Liver (tissue), 9 donors: Measurements from ENCODE around the gene SCUBE3. TPM values are rescaled to one million over a fixed set of nuclear protein-coding genes. Genes with fewer than 3 reads are reported as not detected.

Experiments
- DNase-seq: peaks from one replicate; pipeline ENCODE4 v3.0.0-alpha.2; 2017; ENCODE audit warnings: low spot score
- H3K27ac ChIP-seq, 2 donors: one replicate each; pipeline ENCODE4 v1.7.0; 2013; ENCODE audit warnings: inconsistent platforms in 2 of 2, low read length in 2 of 2, control low read depth in 1 of 2, low read depth in 1 of 2, mild to moderate bottlenecking in 1 of 2
- H3K27me3 ChIP-seq, 4 donors: one replicate each; pipeline versions ENCODE4 v1.6.1 to v1.7.0; 2013; ENCODE audit warnings: low read length in 3 of 4, inconsistent platforms in 1 of 4, mild to moderate bottlenecking in 1 of 4, moderate library complexity in 1 of 4; ENCODE audit not compliant: control insufficient read depth in 4 of 4, insufficient read depth in 4 of 4
- H3K36me3 ChIP-seq, 4 donors: one replicate each; pipeline versions ENCODE4 v1.6.1 to v1.7.0; 2013; ENCODE audit warnings: low read length in 3 of 4, mild to moderate bottlenecking in 3 of 4, low read depth in 1 of 4, moderate library complexity in 1 of 4; ENCODE audit not compliant: control insufficient read depth in 4 of 4, insufficient read depth in 3 of 4
- H3K4me1 ChIP-seq, 4 donors: one replicate each; pipeline versions ENCODE4 v1.6.1 to v1.7.0; 2013; ENCODE audit warnings: low read length in 3 of 4, mild to moderate bottlenecking in 3 of 4, moderate library complexity in 1 of 4; ENCODE audit not compliant: control insufficient read depth in 4 of 4, insufficient read depth in 4 of 4
- H3K4me3 ChIP-seq, 3 donors: one replicate each; pipeline versions ENCODE4 v1.6.1 to v1.7.0; 2013; ENCODE audit warnings: low read length in 3 of 3, control low read depth in 1 of 3, low read depth in 1 of 3, mild to moderate bottlenecking in 1 of 3
- H3K9ac ChIP-seq, 2 donors: one replicate each; pipeline ENCODE4 v1.7.0; 2013; ENCODE audit warnings: low read length in 2 of 2, mild to moderate bottlenecking in 2 of 2, moderate library complexity in 2 of 2, control low read depth in 1 of 2, low read depth in 1 of 2
- H3K9me3 ChIP-seq, 4 donors: one replicate each; pipeline versions ENCODE4 v1.6.1 to v1.7.0; 2013; ENCODE audit warnings: low read length in 3 of 4; ENCODE audit not compliant: control insufficient read depth in 4 of 4
- EGR1 ChIP-seq, 2 donors: IDR thresholded peaks; 2 replicates each; pipeline ENCODE4 v1.6.1; 2016 to 2018; ENCODE audit warnings: antibody characterized with exemption in 2 of 2, low read depth in 2 of 2
- FOXA1 ChIP-seq: IDR thresholded peaks from 2 replicates; pipeline ENCODE4 v1.6.1; 2016; ENCODE audit warnings: antibody characterized with exemption
- FOXA2 ChIP-seq: IDR thresholded peaks from 2 replicates; pipeline ENCODE4 v1.6.1; 2016; ENCODE audit warnings: antibody characterized with exemption
- GABPA ChIP-seq, 2 donors: IDR thresholded peaks in 1 of 2; conservative IDR thresholded peaks in 1 of 2; 2 replicates each; pipeline ENCODE4 v1.6.1; 2016; ENCODE audit warnings: antibody characterized with exemption in 2 of 2, mild to moderate bottlenecking in 1 of 2, moderate library complexity in 1 of 2
- HNF4A ChIP-seq, 2 donors: conservative IDR thresholded peaks; 2 replicates each; pipeline ENCODE4 v1.6.1; 2016; ENCODE audit warnings: antibody characterized with exemption in 2 of 2, mild to moderate bottlenecking in 2 of 2
- HNF4G ChIP-seq: IDR thresholded peaks from 2 replicates; pipeline ENCODE4 v1.6.1; 2016; ENCODE audit warnings: antibody characterized with exemption
- JUND ChIP-seq, 2 donors: IDR thresholded peaks; 2 replicates each; pipeline ENCODE4 v1.6.1; 2016; ENCODE audit warnings: antibody characterized with exemption in 2 of 2
- NR2F2 ChIP-seq: IDR thresholded peaks from 2 replicates; pipeline ENCODE4 v1.6.1; 2016; ENCODE audit warnings: antibody characterized with exemption
- RAD21 ChIP-seq, 2 donors: IDR thresholded peaks; 2 replicates each; pipeline ENCODE4 v1.6.1; 2016; ENCODE audit warnings: antibody characterized with exemption in 2 of 2, mild to moderate bottlenecking in 2 of 2
- RXRA ChIP-seq, 2 donors: IDR thresholded peaks; 2 replicates each; pipeline ENCODE4 v1.6.1; 2017 to 2018; ENCODE audit warnings: antibody characterized with exemption in 2 of 2, mild to moderate bottlenecking in 1 of 2
- SP1 ChIP-seq: IDR thresholded peaks from 2 replicates; pipeline ENCODE4 v1.6.1; 2018; ENCODE audit warnings: antibody characterized with exemption, mild to moderate bottlenecking
- TAF1 ChIP-seq: conservative IDR thresholded peaks from 2 replicates; pipeline ENCODE4 v1.6.1; 2016; ENCODE audit warnings: antibody characterized with exemption, mild to moderate bottlenecking
- YY1 ChIP-seq: IDR thresholded peaks from 2 replicates; pipeline ENCODE4 v1.6.1; 2016; ENCODE audit warnings: antibody characterized with exemption, mild to moderate bottlenecking
- ZBTB33 ChIP-seq: IDR thresholded peaks from 2 replicates; pipeline ENCODE4 v1.6.1; 2016; ENCODE audit warnings: antibody characterized with exemption
- WGBS: extraction: QIAGEN DNeasy Blood & Tissue Kit; methylation state at CpG from one replicate; pipeline ENCODE4 v1.1.7; 2013; 5-methylcytosine and 5-hydroxymethylcytosine counted together
- polyA plus RNA-seq, 2 donors: library from polyadenylated mRNA; stranded (reverse) in 1 of 2; unstranded in 1 of 2; fragments of 200-250 nt in 1 of 2; fragments of >200 nt in 1 of 2; fragmentation: Nextera tagmentation in 1 of 2; extraction: Ambion mirVana in 1 of 2; gene quantifications; one replicate each; pipeline versions ENCODE4 v1.2.1 to v1.2.3, GENCODE V29; 2013 to 2015
- total RNA-seq, 2 donors: library from RNA; depleted of rRNA; stranded (reverse); fragments of >200 nt; gene quantifications; one replicate each; pipeline ENCODE4 v1.2.3, GENCODE V29; 2014
- TF ChIP-seq, protein P1 (sequence below): fragments of 150-350 bp; IDR thresholded peaks from 2 replicates; pipeline ENCODE4 v1.5.1; 2017; ENCODE audit warnings: improper control_type of control experiment, low read depth, low read length; ENCODE audit not compliant: missing input control
- TF ChIP-seq, protein P2 (sequence below): IDR thresholded peaks from 2 replicates; pipeline ENCODE4 v1.6.1; 2016; ENCODE audit warnings: antibody characterized with exemption, mild to moderate bottlenecking
- TF ChIP-seq, protein P3 (sequence below): IDR thresholded peaks from 2 replicates; pipeline ENCODE4 v1.6.1; 2016; ENCODE audit warnings: antibody characterized with exemption
- TF ChIP-seq, protein P4 (sequence below): IDR thresholded peaks from 2 replicates; pipeline ENCODE4 v1.6.1; 2016; ENCODE audit warnings: antibody characterized with exemption
- donor health status: healthy.
- donor health status: healthy.
- donor health status: healthy.
- donor health status: healthy.
- donor health status: healthy.

The SCUBE3 gene
- total and polyA plus RNA-seq, 4 donors = 0.03 to 0.09 (median 0.07) TPM

- TF ChIP-seq EGR1 (IDR thresholded peaks at IDR 0.05; ENCODE audit: low read depth in 2 of 2) = no peak
Observed at GRCh38 chr6:35215665-35216411, 2.1 kb downstream of the SCUBE3 start (continued).

DNA sequence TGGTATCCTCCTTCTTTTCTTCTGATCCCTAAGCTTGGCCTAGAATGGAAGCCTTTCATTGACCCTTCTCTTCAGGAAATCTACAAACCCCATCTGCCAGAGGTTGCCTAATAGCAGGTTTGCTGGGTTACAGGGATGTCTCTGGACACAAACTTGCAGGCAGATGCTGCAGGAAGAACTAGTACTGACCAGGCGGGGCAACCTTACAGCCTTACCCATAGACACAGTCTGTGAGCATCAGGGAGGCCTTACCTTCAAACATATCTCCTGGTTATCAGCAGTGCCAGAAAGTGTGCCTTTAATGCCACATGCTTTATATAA lies 2.6 kb downstream of the SCUBE3 start:
- 97% methylated on average over 1 of the region's 1 CpG for WGBS
- Histone ChIP-seq H3K4me1 (peaks cover 9 to 17% (median 13%) of the 10 kb centered on the region in 4 donors), H3K27ac (no peak overlapping the region), H3K9ac (no peak overlapping the region), H3K9me3 (no peaks in the 10 kb centered on the region), H3K4me3 (no peak overlapping the region), H3K27me3 (peaks cover 0 to 5% (median 0%) of the 10 kb centered on the region in 4 donors), H3K36me3 (no peaks in the 10 kb centered on the region)
- TF ChIP-seq, protein P1, sequence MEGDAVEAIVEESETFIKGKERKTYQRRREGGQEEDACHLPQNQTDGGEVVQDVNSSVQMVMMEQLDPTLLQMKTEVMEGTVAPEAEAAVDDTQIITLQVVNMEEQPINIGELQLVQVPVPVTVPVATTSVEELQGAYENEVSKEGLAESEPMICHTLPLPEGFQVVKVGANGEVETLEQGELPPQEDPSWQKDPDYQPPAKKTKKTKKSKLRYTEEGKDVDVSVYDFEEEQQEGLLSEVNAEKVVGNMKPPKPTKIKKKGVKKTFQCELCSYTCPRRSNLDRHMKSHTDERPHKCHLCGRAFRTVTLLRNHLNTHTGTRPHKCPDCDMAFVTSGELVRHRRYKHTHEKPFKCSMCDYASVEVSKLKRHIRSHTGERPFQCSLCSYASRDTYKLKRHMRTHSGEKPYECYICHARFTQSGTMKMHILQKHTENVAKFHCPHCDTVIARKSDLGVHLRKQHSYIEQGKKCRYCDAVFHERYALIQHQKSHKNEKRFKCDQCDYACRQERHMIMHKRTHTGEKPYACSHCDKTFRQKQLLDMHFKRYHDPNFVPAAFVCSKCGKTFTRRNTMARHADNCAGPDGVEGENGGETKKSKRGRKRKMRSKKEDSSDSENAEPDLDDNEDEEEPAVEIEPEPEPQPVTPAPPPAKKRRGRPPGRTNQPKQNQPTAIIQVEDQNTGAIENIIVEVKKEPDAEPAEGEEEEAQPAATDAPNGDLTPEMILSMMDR = no peak
- TF ChIP-seq GABPA (IDR thresholded peaks at IDR 0.05 in 1 of 2, conservative IDR thresholded peaks at IDR 0.05 in 1 of 2) (no peak), RXRA (IDR thresholded peaks at IDR 0.05) (no peak)
- TF ChIP-seq, protein P2, sequence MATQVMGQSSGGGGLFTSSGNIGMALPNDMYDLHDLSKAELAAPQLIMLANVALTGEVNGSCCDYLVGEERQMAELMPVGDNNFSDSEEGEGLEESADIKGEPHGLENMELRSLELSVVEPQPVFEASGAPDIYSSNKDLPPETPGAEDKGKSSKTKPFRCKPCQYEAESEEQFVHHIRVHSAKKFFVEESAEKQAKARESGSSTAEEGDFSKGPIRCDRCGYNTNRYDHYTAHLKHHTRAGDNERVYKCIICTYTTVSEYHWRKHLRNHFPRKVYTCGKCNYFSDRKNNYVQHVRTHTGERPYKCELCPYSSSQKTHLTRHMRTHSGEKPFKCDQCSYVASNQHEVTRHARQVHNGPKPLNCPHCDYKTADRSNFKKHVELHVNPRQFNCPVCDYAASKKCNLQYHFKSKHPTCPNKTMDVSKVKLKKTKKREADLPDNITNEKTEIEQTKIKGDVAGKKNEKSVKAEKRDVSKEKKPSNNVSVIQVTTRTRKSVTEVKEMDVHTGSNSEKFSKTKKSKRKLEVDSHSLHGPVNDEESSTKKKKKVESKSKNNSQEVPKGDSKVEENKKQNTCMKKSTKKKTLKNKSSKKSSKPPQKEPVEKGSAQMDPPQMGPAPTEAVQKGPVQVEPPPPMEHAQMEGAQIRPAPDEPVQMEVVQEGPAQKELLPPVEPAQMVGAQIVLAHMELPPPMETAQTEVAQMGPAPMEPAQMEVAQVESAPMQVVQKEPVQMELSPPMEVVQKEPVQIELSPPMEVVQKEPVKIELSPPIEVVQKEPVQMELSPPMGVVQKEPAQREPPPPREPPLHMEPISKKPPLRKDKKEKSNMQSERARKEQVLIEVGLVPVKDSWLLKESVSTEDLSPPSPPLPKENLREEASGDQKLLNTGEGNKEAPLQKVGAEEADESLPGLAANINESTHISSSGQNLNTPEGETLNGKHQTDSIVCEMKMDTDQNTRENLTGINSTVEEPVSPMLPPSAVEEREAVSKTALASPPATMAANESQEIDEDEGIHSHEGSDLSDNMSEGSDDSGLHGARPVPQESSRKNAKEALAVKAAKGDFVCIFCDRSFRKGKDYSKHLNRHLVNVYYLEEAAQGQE = no peak
- DNase-seq = no peak

GRCh38 chr6:35216851-35217811 lies 3.4 kb downstream of the SCUBE3 start:
- DNase-seq = no peak
- Histone ChIP-seq H3K4me3 (no peak overlapping the region), H3K36me3 (no peaks in the 10 kb centered on the region), H3K4me1 (peaks cover 9 to 17% (median 13%) of the 10 kb centered on the region in 4 donors), H3K27ac (no peak overlapping the region), H3K27me3 (peaks cover 0 to 5% (median 0%) of the 10 kb centered on the region in 4 donors), H3K9ac (no peak overlapping the region), H3K9me3 (no peaks in the 10 kb centered on the region)
- WGBS = 51% methylated on average over 17 of the region's 17 CpGs
- TF ChIP-seq TAF1 = no peak
- TF ChIP-seq JUND (IDR thresholded peaks at IDR 0.05) = no peak
- no peak for TF ChIP-seq RAD21 (IDR thresholded peaks at IDR 0.05)
- TF ChIP-seq RXRA (IDR thresholded peaks at IDR 0.05) = no peak
- TF ChIP-seq, protein P3, sequence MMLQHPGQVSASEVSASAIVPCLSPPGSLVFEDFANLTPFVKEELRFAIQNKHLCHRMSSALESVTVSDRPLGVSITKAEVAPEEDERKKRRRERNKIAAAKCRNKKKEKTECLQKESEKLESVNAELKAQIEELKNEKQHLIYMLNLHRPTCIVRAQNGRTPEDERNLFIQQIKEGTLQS = no peak
- no peak for TF ChIP-seq YY1
- no peak for TF ChIP-seq EGR1 (IDR thresholded peaks at IDR 0.05; ENCODE audit: low read depth in 2 of 2)
- no peak for TF ChIP-seq ZBTB33
- no peak for TF ChIP-seq GABPA (IDR thresholded peaks at IDR 0.05 in 1 of 2, conservative IDR thresholded peaks at IDR 0.05 in 1 of 2)
- TF ChIP-seq SP1 = no peak
- TF ChIP-seq FOXA1 = no peak
- no peak for TF ChIP-seq NR2F2
- no peak for TF ChIP-seq FOXA2
- TF ChIP-seq, protein P4, sequence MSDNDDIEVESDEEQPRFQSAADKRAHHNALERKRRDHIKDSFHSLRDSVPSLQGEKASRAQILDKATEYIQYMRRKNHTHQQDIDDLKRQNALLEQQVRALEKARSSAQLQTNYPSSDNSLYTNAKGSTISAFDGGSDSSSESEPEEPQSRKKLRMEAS = no peak
- TF ChIP-seq HNF4A (conservative IDR thresholded peaks at IDR 0.05) = no peak
- TF ChIP-seq HNF4G = no peak
